AG10803 (cell line): Measurements from ENCODE around the gene LRP1-AS.
A peak's percentile ranks its signal among the peaks of the same experiment; 100 is the strongest.

Experiments
- DNase-seq: peaks from one replicate; pipeline ENCODE4 v3.0.0; 2010; ENCODE audit warnings: low read depth
- H3K4me3 ChIP-seq: 2 replicates; pipeline ENCODE4 v1.5.1; 2011; ENCODE audit warnings: mild to moderate bottlenecking, low read length, control low read depth
- TF ChIP-seq, protein P1 (sequence below): conservative IDR thresholded peaks from 2 replicates; pipeline ENCODE4 v1.5.1; 2011; ENCODE audit warnings: mild to moderate bottlenecking, low read length, control low read depth, inconsistent platforms

LRP1-AS gene

GRCh38 chr12:57193706-57194245 lies 46.4 kb upstream of the LRP1-AS start:
- TF ChIP-seq, protein P1, sequence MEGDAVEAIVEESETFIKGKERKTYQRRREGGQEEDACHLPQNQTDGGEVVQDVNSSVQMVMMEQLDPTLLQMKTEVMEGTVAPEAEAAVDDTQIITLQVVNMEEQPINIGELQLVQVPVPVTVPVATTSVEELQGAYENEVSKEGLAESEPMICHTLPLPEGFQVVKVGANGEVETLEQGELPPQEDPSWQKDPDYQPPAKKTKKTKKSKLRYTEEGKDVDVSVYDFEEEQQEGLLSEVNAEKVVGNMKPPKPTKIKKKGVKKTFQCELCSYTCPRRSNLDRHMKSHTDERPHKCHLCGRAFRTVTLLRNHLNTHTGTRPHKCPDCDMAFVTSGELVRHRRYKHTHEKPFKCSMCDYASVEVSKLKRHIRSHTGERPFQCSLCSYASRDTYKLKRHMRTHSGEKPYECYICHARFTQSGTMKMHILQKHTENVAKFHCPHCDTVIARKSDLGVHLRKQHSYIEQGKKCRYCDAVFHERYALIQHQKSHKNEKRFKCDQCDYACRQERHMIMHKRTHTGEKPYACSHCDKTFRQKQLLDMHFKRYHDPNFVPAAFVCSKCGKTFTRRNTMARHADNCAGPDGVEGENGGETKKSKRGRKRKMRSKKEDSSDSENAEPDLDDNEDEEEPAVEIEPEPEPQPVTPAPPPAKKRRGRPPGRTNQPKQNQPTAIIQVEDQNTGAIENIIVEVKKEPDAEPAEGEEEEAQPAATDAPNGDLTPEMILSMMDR = no peak
- DNase-seq = no peak
- no peak overlapping the region for H3K4me3 ChIP-seq

GRCh38 chr12:57192920-57193319 lies 45.5 kb upstream of the LRP1-AS start:
- DNase-seq = no peak
- H3K4me3 ChIP-seq = no peak overlapping the region
- TF ChIP-seq, protein P1 = no peak

DNA sequence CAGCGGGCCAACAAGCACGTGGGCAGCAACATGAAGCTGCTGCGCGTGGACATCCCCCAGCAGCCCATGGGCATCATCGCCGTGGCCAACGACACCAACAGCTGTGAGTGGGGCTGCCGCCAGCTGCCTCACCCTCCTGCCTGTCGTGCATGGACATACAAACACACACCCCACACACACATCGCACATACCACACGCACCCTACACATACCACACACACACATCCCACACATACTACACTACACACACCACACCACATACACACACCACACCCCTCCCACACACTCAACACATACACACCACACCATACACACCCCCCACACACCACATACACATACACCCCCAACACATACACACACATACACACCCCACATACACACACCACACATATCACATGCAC lies 44.0 kb upstream of the LRP1-AS start:
- DNase-seq = peak; percentile 46
- TF ChIP-seq, protein P1 = no peak
- no peak overlapping the region for H3K4me3 ChIP-seq

DNA sequence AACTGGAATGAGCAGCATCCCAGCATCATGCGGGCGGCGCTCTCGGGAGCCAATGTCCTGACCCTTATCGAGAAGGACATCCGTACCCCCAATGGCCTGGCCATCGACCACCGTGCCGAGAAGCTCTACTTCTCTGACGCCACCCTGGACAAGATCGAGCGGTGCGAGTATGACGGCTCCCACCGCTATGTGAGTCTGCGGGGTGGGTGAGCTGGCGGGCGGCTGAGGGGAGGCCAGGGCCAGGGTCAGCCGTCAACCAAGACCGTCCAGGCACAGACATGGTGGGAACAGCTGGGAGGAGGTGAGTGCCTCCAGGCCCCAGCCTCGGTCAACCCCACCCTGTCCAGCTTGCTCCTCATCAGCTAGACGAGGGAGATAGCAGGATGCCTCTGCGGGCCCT lies 43.4 kb upstream of the LRP1-AS start:
- H3K4me3 ChIP-seq = no peak overlapping the region
- TF ChIP-seq, protein P1 = no peak
- no peak for DNase-seq

- DNase-seq = peak; percentile 37
- no peak overlapping the region for H3K4me3 ChIP-seq
- TF ChIP-seq, protein P1 = no peak
Observed at GRCh38 chr12:57190037-57190436, 42.6 kb upstream of the LRP1-AS start.

GRCh38 chr12:57188090-57188425 lies 40.6 kb upstream of the LRP1-AS start:
- TF ChIP-seq, protein P1 = no peak
- DNase-seq = no peak
- no peak overlapping the region for H3K4me3 ChIP-seq

DNA sequence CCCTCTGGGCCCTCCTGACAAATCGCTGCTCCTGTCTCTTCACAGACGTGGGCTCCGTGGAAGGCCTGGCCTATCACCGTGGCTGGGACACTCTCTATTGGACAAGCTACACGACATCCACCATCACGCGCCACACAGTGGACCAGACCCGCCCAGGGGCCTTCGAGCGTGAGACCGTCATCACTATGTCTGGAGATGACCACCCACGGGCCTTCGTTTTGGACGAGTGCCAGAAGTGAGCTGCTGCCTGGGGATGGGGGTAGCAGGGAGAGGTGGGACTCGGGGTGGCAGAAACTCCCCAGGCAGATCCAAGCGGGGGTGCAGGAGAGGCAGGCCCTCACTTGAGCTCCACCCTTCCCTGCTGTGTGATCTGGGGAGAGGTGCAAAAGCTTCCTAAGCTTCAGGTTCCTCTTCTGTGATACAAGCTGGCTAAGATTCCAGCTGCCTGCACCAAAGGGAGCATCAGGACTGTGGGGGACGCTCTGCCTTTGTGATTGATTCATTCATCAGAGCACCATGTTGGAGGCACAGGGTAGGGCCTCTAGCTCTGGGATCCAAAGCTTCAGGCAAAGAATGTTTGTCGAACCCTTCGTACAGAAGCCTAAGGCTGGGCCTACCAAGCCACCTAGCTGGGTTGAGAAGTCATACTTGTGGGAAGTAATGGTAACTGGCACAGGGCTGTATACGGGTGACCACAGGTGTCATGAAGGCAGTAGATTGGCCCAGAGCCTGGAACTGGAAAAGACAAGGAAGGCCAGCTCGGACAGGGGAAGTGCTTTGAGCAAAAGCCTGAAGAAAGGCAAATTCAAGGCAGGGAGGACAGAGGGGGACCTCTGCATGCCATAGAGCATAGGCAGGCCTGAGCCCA lies 40.0 kb upstream of the LRP1-AS start:
- TF ChIP-seq, protein P1 = no peak
- no peak for DNase-seq
- H3K4me3 ChIP-seq = no peak overlapping the region
